Stimulated activated CD8-positive, alpha-beta memory T cell treated with anti-CD3 and anti-CD28 coated beads, Interleukin-4, amount 100 ng/mL, for 4 hours (primary cell): Measurements from ENCODE around the gene TBC1D3E.
"Not testable (repeated sequence)": the region's sequence is repeated elsewhere in the genome, so short reads cannot be mapped to it uniquely, and the experiment has no call there.

Source experiments
- DNase-seq, 2 donors: peaks; one replicate each; pipeline ENCODE4 v3.0.0-alpha.2; 2020; ENCODE audit warnings: low read depth in 2 of 2, low spot score in 1 of 2

TBC1D3E gene

GRCh38 chr17:38127651-38128050 is at the start of gene TBC1D3E:
Gene TBC1D3E, plus strand, starts transcription at chr17:38127951. Its CDS starts 1,545 bp downstream, at chr17:38129496.
- DNase-seq = not testable (repeated sequence)

GRCh38 chr17:38087344-38087743 is 40.4 kb upstream of the TBC1D3E start:
- not testable (repeated sequence) for DNase-seq

GRCh38 chr17:38088120-38088519 is 39.6 kb upstream of the TBC1D3E start:
- DNase-seq = not testable (repeated sequence)

- DNase-seq = not testable (repeated sequence)
Observed at GRCh38 chr17:38094059-38094694, 33.6 kb upstream of the TBC1D3E start.

- not testable (repeated sequence) for DNase-seq
Observed at GRCh38 chr17:38099262-38099661, 28.5 kb upstream of the TBC1D3E start.

- not testable (repeated sequence) for DNase-seq
Observed at GRCh38 chr17:38119829-38120228, 7.9 kb upstream of the TBC1D3E start.

GRCh38 chr17:38134860-38135259 is 7.1 kb downstream of the TBC1D3E start:
- DNase-seq = not testable (repeated sequence)
